Muscle layer of duodenum (tissue), 2 donors: ENCODE data around the gene DENND10.
A peak's percentile ranks its signal among the peaks of the same experiment; 100 is the strongest.

Experiments
- H3K27ac ChIP-seq: one replicate; pipeline ENCODE4 v1.7.0; 2013; ENCODE audit warnings: mild to moderate bottlenecking, low read length
- H3K27me3 ChIP-seq: one replicate; pipeline ENCODE4 v1.7.0; 2013; ENCODE audit warnings: low read depth, mild to moderate bottlenecking, control low read depth, low read length
- H3K36me3 ChIP-seq, 2 donors: one replicate each; pipeline ENCODE4 v1.7.0; 2013; ENCODE audit warnings: low read length in 2 of 2, control low read depth in 1 of 2, mild to moderate bottlenecking in 1 of 2; ENCODE audit not compliant: insufficient read depth in 2 of 2, control insufficient read depth in 1 of 2
- H3K4me1 ChIP-seq, 2 donors: one replicate each; pipeline ENCODE4 v1.7.0; 2013; ENCODE audit warnings: low read length in 2 of 2, mild to moderate bottlenecking in 2 of 2, control low read depth in 1 of 2, moderate library complexity in 1 of 2; ENCODE audit not compliant: insufficient read depth in 2 of 2, control insufficient read depth in 1 of 2
- H3K4me3 ChIP-seq, 2 donors: one replicate each; pipeline ENCODE4 v1.7.0; 2013; ENCODE audit warnings: low read length in 2 of 2, low read depth in 1 of 2, mild to moderate bottlenecking in 1 of 2
- H3K9me3 ChIP-seq, 2 donors: one replicate each; pipeline ENCODE4 v1.7.0; 2013; ENCODE audit warnings: low read length in 2 of 2, control low read depth in 1 of 2, mild to moderate bottlenecking in 1 of 2; ENCODE audit not compliant: control insufficient read depth in 1 of 2
- donor health status: healthy.

The DENND10 gene

DNA sequence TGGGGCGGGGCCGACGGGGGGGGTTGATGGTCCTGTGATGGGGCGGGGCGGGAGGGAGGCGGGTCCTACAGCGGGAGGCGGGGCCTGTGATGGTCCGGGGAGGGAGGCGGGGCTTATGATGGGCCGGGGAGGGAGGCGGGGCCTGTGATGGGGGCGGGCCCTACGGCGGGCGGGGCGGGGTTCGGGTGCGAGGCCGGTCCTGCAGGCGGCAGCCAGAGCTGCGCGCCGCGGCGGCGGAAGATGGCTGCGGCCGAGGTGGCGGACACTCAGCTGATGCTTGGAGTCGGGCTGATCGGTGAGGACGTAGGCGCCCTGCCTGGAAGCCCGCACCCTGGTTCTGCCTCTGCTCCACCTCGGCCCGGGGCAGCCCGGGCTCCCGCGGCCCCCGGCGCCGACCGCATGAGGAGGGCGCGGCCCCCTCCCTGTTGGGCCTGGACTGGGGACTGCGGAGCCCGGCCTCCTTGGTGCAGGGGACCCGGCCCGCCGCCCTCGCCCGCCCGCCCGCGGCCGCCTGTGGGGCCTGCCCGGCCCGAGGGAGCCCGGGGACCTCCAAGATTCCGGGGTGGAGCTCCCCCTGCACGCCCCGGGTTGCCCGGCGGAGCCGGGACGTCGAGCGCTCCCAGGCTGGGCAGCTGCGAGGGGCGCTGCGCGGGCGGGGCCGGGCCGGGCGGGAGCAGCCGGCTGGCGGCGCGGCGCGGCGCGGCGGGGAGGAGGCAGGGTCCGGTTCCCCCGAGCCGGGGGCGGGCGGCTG lies at the start of gene DENND10:
DENND10 (plus strand) TSS at position 211 of the 751 bp plus-strand sequence; CDS start at position 241, 30 bp downstream.
- H3K27ac ChIP-seq: peak within 1 kb of the TSS; percentile 39
- H3K4me3 ChIP-seq: peak within 1 kb of the TSS; percentile 73 to 74
- H3K36me3 ChIP-seq: peaks cover 0 to 6% of the 10 kb centered on the region in 2 donors
- H3K4me1 ChIP-seq: peaks cover 5 to 10% of the 10 kb centered on the region in 2 donors
- H3K9me3 ChIP-seq: no peaks in the 10 kb centered on the region
- H3K27me3 ChIP-seq: no peaks in the 10 kb centered on the region

DNA sequence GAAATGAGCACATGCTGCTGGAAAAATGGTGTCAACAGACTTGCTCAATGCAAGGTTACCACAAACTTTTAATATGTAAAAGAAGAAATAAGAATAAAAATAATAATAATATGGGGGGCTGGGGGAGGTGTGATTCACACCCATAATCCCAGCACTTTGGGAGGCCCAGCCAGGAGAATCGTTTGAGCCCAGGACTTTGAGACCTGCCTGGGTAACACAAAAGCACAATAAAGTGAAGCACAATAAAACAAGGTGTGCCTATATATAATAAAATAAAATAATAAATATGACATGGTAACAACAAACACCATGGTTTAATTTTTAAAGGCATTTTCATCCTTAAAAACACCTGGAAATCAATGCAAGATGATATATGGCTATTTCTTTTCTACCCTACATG lies 48.4 kb upstream of the DENND10 start:
- Histone ChIP-seq H3K27me3 (no peaks in the 10 kb centered on the region), H3K4me3 (no peak overlapping the region), H3K9me3 (no peaks in the 10 kb centered on the region), H3K27ac (no peak overlapping the region), H3K36me3 (peaks cover 76 to 93% of the 10 kb centered on the region in 2 donors), H3K4me1 (no peaks in the 10 kb centered on the region)

DNA sequence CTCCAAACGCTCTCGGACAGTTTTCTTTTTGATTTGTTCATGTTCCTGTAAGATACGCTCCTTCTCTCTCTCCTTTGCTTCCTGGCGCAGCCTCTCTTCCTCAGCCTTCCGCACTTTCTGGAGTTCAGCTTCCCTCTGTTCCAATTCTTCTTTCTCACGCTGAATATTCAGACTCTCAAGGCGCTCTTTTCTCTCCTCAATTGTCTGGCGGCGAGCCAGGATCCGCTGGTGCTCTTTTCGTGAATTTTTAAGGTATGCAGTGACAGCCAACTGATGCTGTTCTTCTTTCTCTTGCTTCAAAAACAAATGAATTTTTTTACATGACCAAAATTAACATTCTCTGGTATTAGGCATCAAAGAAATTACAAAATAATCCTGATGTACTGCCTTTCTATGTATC lies 45.9 kb upstream of the DENND10 start:
- Histone ChIP-seq H3K36me3 (peaks cover 74 to 87% of the 10 kb centered on the region in 2 donors), H3K4me1 (no peaks in the 10 kb centered on the region), H3K27me3 (no peaks in the 10 kb centered on the region), H3K27ac (no peak overlapping the region), H3K9me3 (no peaks in the 10 kb centered on the region), H3K4me3 (no peak overlapping the region)

DNA sequence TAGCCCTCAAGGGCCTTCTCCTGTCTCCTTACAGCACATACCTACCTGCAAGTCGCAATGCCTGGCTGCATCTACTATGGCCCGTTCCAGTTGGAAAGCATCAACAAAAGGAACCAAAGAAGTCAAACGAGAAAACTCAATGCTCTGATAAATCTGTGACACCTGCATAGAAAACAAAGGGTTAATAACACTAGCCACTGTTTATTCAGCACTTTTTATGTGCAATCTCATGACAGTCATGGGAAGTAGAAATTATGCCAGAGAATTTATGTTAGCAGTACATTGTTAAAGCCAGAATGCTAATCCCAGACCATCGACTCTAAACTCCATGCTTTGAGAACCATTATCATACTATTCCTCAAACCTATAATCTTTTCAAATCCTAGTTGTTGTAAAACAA lies 44.4 kb upstream of the DENND10 start:
- no peaks in the 10 kb centered on the region for H3K27me3 ChIP-seq
- peaks cover 86% of the 10 kb centered on the region in 2 donors for H3K36me3 ChIP-seq
- H3K27ac ChIP-seq: no peak overlapping the region
- H3K9me3 ChIP-seq: no peaks in the 10 kb centered on the region
- no peak overlapping the region for H3K4me3 ChIP-seq
- no peaks in the 10 kb centered on the region for H3K4me1 ChIP-seq

GRCh38 chr10:119060107-119060506 lies 43.8 kb upstream of the DENND10 start:
- peaks cover 86 to 88% of the 10 kb centered on the region in 2 donors for H3K36me3 ChIP-seq
- H3K27ac ChIP-seq: no peak overlapping the region
- H3K4me3 ChIP-seq: no peak overlapping the region
- H3K9me3 ChIP-seq: no peaks in the 10 kb centered on the region
- no peaks in the 10 kb centered on the region for H3K27me3 ChIP-seq
- no peaks in the 10 kb centered on the region for H3K4me1 ChIP-seq

GRCh38 chr10:119061352-119061751 lies 42.6 kb upstream of the DENND10 start:
- Histone ChIP-seq H3K27ac (no peak overlapping the region), H3K27me3 (no peaks in the 10 kb centered on the region), H3K4me1 (no peaks in the 10 kb centered on the region), H3K4me3 (no peak overlapping the region), H3K9me3 (no peaks in the 10 kb centered on the region), H3K36me3 (peaks cover 85 to 86% of the 10 kb centered on the region in 2 donors)

DNA sequence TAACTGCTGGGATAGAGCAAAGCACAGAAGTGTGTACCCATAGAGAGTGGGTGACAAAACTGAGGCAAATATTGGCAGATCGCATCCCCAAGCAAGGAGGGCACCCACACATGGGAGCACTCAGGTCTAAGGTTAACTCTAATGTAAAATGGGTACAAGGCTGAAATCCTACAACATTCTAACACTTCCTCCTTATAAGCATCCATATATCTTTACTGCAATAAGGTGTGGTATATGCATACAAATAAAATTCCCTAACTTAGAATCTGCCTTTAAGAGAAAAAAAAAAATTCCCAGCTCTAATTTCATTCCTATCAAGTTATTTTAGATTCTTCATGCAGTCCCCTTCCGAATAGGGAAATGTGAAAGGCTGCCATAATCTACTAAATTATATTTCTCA lies 42.0 kb upstream of the DENND10 start:
- H3K9me3 ChIP-seq: no peaks in the 10 kb centered on the region
- H3K4me1 ChIP-seq: no peaks in the 10 kb centered on the region
- no peak overlapping the region for H3K4me3 ChIP-seq
- H3K27me3 ChIP-seq: no peaks in the 10 kb centered on the region
- H3K27ac ChIP-seq: no peak overlapping the region
- H3K36me3 ChIP-seq: peaks cover 84 to 85% of the 10 kb centered on the region in 2 donors

- Histone ChIP-seq H3K4me1 (peaks cover 0 to 5% of the 10 kb centered on the region in 2 donors), H3K36me3 (peaks cover 57 to 58% of the 10 kb centered on the region in 2 donors), H3K27me3 (no peaks in the 10 kb centered on the region), H3K27ac (no peak overlapping the region), H3K9me3 (no peaks in the 10 kb centered on the region), H3K4me3 (no peak overlapping the region)
Measured at GRCh38 chr10:119070395-119071165, 33.3 kb upstream of the DENND10 start.

- H3K4me3 ChIP-seq: no peak overlapping the region
- H3K27ac ChIP-seq: no peak overlapping the region
- no peaks in the 10 kb centered on the region for H3K27me3 ChIP-seq
- H3K36me3 ChIP-seq: peaks cover 35 to 39% of the 10 kb centered on the region in 2 donors
- no peaks in the 10 kb centered on the region for H3K9me3 ChIP-seq
- peaks cover 7 to 21% of the 10 kb centered on the region in 2 donors for H3K4me1 ChIP-seq
Measured at GRCh38 chr10:119073584-119073983, 30.3 kb upstream of the DENND10 start.

GRCh38 chr10:119078422-119079179 lies 25.3 kb upstream of the DENND10 start:
- Histone ChIP-seq H3K4me1 (peaks cover 7 to 29% of the 10 kb centered on the region in 2 donors), H3K36me3 (peaks cover 0 to 6% of the 10 kb centered on the region in 2 donors), H3K4me3 (peak overlapping the region; percentile 79 to 93), H3K9me3 (no peaks in the 10 kb centered on the region), H3K27ac (peak overlapping the region; percentile 99), H3K27me3 (no peaks in the 10 kb centered on the region)
